C4-2B (cell line): ENCODE measurements around the gene ADRB2.
A peak's percentile ranks its signal among the peaks of the same experiment; 100 is the strongest.

Experiments used
- H3K27ac ChIP-seq: fragments of 450-650 bp; 2 replicates; pipeline ENCODE4 v1.5.1; 2017
- ZFX ChIP-seq: fragments of 450-650 bp; IDR thresholded peaks from 2 replicates; pipeline ENCODE4 v1.6.1; 2017
- TF ChIP-seq, protein P1 (sequence below): fragments of 450-650 bp; conservative IDR thresholded peaks from 2 replicates; pipeline ENCODE4 v1.5.1; 2017; ENCODE audit warnings: mild to moderate bottlenecking

The ADRB2 gene

DNA sequence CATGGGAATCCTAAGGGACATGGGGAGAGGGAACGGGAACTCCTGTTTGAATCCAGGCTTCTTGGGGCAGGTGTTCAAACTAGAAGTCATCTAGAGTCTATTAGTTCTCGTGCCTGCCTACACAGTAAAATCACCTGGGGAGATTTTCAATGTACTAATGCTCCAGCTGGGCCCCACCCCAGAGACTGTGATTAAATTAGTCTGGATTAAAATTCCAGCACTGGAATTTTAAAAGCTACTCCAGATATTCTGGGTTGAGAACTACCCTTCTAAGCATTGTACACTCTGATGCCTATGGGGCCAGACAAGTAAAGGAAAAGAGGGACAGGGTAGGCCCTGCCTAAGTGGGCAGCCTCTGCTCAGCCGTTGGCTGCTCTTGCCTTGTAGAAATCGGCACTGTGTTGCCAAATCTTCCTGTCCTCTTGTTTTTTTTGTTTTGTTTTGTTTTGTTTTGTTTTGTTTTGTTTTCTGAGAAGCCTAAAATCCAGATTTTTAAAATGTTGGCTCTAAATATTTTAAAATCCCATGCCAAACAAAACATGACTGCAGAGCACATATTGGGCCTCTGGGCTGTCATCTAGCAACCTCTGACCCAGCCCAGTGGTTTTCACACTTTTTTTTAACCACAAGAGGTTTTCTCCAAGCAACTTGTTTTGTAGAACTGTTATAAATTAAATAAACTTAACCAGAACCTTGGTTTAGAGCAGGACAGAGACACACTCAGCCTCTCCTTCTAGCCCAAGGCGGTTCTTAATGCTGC is 29.0 kb downstream of the ADRB2 start:
- no peak for TF ChIP-seq ZFX
- TF ChIP-seq, protein P1, sequence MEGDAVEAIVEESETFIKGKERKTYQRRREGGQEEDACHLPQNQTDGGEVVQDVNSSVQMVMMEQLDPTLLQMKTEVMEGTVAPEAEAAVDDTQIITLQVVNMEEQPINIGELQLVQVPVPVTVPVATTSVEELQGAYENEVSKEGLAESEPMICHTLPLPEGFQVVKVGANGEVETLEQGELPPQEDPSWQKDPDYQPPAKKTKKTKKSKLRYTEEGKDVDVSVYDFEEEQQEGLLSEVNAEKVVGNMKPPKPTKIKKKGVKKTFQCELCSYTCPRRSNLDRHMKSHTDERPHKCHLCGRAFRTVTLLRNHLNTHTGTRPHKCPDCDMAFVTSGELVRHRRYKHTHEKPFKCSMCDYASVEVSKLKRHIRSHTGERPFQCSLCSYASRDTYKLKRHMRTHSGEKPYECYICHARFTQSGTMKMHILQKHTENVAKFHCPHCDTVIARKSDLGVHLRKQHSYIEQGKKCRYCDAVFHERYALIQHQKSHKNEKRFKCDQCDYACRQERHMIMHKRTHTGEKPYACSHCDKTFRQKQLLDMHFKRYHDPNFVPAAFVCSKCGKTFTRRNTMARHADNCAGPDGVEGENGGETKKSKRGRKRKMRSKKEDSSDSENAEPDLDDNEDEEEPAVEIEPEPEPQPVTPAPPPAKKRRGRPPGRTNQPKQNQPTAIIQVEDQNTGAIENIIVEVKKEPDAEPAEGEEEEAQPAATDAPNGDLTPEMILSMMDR, result no peak
- peak overlapping the region; percentile 80; the same call in 1 of the 2 replicates for H3K27ac ChIP-seq

- peak overlapping the region; percentile 80 for H3K27ac ChIP-seq
- TF ChIP-seq ZFX, result no peak
- TF ChIP-seq, protein P1, result no peak
These were observed 29.6 kb downstream of the ADRB2 start for GRCh38 chr5:148856009-148856367.

GRCh38 chr5:148856424-148856823 is 30.0 kb downstream of the ADRB2 start:
- TF ChIP-seq, protein P1, result no peak
- TF ChIP-seq ZFX, result no peak
- peak overlapping the region; percentile 80 for H3K27ac ChIP-seq

GRCh38 chr5:148857474-148857873 is 31.1 kb downstream of the ADRB2 start:
- peak overlapping the region; percentile 80; the same call in 1 of the 2 replicates for H3K27ac ChIP-seq
- TF ChIP-seq, protein P1, result no peak
- no peak for TF ChIP-seq ZFX

GRCh38 chr5:148858106-148858505 is 31.7 kb downstream of the ADRB2 start:
- H3K27ac ChIP-seq, result no peak overlapping the region
- no peak for TF ChIP-seq ZFX
- TF ChIP-seq, protein P1, result no peak

DNA sequence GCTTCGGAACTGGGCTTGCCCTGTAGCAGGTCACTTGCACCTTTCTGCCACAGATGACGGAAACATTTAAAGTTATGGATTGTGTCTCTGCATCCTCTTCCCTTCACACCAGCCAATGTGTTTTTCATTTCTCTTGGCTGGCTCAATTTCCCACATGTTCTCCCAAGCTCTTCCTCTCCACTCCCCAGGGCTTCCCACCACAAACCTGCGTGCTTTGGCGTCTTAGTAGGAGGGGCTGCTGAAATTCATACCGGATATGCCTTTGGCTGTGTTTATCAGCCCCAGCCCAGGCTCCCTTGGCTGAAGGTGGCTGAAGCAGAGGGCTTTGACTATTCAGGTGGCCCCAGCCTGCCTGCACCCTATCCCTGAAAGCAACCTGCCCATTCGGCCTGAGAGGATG is 32.1 kb downstream of the ADRB2 start:
- TF ChIP-seq, protein P1, result no peak
- TF ChIP-seq ZFX, result no peak

GRCh38 chr5:148859703-148860102 is 33.3 kb downstream of the ADRB2 start:
- TF ChIP-seq, protein P1, result no peak
- no peak for TF ChIP-seq ZFX
- H3K27ac ChIP-seq, result no peak overlapping the region

More for the DNA sequence above, 32.1 kb downstream of the ADRB2 start:
- no peak overlapping the region for H3K27ac ChIP-seq
